IMR-90 (cell line): ENCODE results near the gene TTLL12.

Source experiments
- POLR2A ChIP-seq: IDR thresholded peaks from 2 replicates; pipeline ENCODE4 v1.6.1; 2012; ENCODE audit warnings: mild to moderate bottlenecking, low read depth, low read length
- TF ChIP-seq, protein P1 (sequence below): conservative IDR thresholded peaks from 2 replicates; pipeline ENCODE4 v1.5.1; 2012; ENCODE audit warnings: mild to moderate bottlenecking, low read depth, low read length, improper control_type of control experiment

GRCh38 chr22:43126501-43127165 is 60.3 kb downstream of the TTLL12 start:
- TF ChIP-seq, protein P1, sequence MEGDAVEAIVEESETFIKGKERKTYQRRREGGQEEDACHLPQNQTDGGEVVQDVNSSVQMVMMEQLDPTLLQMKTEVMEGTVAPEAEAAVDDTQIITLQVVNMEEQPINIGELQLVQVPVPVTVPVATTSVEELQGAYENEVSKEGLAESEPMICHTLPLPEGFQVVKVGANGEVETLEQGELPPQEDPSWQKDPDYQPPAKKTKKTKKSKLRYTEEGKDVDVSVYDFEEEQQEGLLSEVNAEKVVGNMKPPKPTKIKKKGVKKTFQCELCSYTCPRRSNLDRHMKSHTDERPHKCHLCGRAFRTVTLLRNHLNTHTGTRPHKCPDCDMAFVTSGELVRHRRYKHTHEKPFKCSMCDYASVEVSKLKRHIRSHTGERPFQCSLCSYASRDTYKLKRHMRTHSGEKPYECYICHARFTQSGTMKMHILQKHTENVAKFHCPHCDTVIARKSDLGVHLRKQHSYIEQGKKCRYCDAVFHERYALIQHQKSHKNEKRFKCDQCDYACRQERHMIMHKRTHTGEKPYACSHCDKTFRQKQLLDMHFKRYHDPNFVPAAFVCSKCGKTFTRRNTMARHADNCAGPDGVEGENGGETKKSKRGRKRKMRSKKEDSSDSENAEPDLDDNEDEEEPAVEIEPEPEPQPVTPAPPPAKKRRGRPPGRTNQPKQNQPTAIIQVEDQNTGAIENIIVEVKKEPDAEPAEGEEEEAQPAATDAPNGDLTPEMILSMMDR = no peak
- TF ChIP-seq POLR2A = no peak
